Vagina (tissue), 2 donors: ENCODE data around the gene ASB6.

Experiments
- CTCF ChIP-seq, 3 experiments: fragments of 450-650 bp in 2 of 3; fragments of 200-600 bp in 1 of 3; sonication (generic) in 1 of 3; IDR thresholded peaks; one replicate each; pipeline ENCODE4 v1.5.1; 2017 to 2019; ENCODE audit warnings: antibody characterized with exemption in 3 of 3, mild to moderate bottlenecking in 2 of 3, moderate library complexity in 2 of 3
- POLR2A ChIP-seq, 2 donors: fragments of 450-650 bp; IDR thresholded peaks; one replicate each; pipeline ENCODE4 v1.6.1; 2017; ENCODE audit warnings: antibody characterized with exemption in 2 of 2, mild to moderate bottlenecking in 2 of 2, moderate library complexity in 2 of 2
- POLR2AphosphoS5 ChIP-seq, 2 donors: sonication (generic); formaldehyde crosslinking; IDR thresholded peaks; one replicate each; pipeline ENCODE4 v1.9.0; 2017; ENCODE audit warnings: antibody characterized with exemption in 2 of 2, mild to moderate bottlenecking in 2 of 2, low read depth in 1 of 2; ENCODE audit not compliant: insufficient read depth in 1 of 2

DNA sequence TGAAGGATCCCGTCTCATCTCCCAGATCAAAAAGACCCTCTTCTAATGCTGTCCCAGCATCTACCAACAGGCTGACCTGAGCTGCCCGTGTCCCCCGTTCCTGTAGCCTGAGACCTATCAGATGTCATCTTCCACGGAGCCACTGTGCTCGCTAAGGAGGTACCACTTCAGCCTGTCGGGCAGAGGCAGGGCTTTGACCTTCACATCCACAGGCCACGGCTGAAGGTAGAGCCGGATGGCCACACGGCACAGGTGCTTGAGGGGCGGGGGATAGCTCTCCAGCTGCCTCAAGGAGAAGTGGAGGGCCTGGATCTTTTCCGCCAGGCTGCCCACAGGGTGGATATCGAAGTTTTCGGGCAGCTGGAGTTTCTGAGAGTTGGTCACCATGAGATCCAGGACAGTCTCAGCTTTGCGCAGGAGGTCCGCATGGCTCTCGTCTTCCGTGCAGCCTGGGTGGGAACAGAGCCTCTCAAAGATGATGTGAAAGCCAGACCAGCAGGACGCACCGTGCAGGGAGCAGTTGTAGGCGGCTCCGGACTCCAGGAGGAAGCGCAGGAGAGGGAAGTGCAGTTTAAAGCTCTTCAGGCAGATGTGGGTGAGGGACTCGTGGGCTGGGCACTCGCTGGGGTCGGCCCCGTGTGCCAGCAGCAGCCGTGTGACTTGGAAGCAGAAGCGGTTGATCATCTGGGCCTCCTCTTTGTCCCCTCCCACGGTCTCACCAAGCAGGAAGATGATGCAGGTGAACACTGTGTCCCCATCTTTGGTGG is 4.1 kb downstream of the ASB6 start:
- TF ChIP-seq POLR2A (IDR thresholded peaks at IDR 0.05) = no peak
- TF ChIP-seq POLR2AphosphoS5 (IDR thresholded peaks at IDR 0.05; ENCODE audit: insufficient read depth in 1 of 2, low read depth in 1 of 2) = no peak
- TF ChIP-seq CTCF (IDR thresholded peaks at IDR 0.05) = no peak
